Measurements from ENCODE around the gene CXCL13.

GRCh38 chr4:77564231-77564630 is 41.4 kb upstream of the CXCL13 start:
- TF ChIP-seq EZH2phosphoT487 (IDR thresholded peaks at IDR 0.05; ENCODE audit: insufficient read depth, low read depth) (no peak), EZH2 (IDR thresholded peaks at IDR 0.05; ENCODE audit: insufficient read depth, poor library complexity, severe bottlenecking) (no peak)
